Right atrium auricular region (tissue), 2 donors: Measurements from ENCODE around the gene PHF8. TPM values are rescaled to one million over a fixed set of nuclear protein-coding genes. Genes with fewer than 3 reads are reported as not detected.

Source experiments
- DNase-seq: peaks from one replicate; pipeline ENCODE4 v3.0.0-alpha.2; 2019; ENCODE audit warnings: low spot score
- H3K27ac ChIP-seq, 2 donors: fragments of 200-600 bp; sonication (generic); 1 replicate in 1 of 2; 2 replicates in 1 of 2; pipeline ENCODE4 v1.5.1; 2016 to 2019
- H3K27me3 ChIP-seq, 2 donors: fragments of 200-600 bp; sonication (generic); one replicate each; pipeline versions ENCODE4 v1.5.1 to v1.6.0; 2017 to 2019
- H3K36me3 ChIP-seq: fragments of 200-600 bp; sonication (generic); one replicate; pipeline ENCODE4 v1.5.1; 2016
- H3K4me1 ChIP-seq, 2 donors: fragments of 200-600 bp; sonication (generic); one replicate each; pipeline versions ENCODE4 v1.5.1 to v1.6.0; 2017 to 2019
- H3K4me3 ChIP-seq, 2 donors: fragments of 200-600 bp; sonication (generic); 1 replicate in 1 of 2; 2 replicates in 1 of 2; pipeline ENCODE4 v1.5.1; 2017 to 2019; ENCODE audit warnings: mild to moderate bottlenecking in 1 of 2, moderate library complexity in 1 of 2
- H3K9me3 ChIP-seq, 2 donors: fragments of 200-600 bp; sonication (generic); one replicate each; pipeline ENCODE4 v1.5.1; 2019
- CTCF ChIP-seq, 2 donors: fragments of 200-600 bp; sonication (generic); IDR thresholded peaks; one replicate each; pipeline ENCODE4 v1.5.1; 2019; ENCODE audit warnings: antibody characterized with exemption in 2 of 2
- total RNA-seq, 2 donors: library from RNA; depleted of rRNA; stranded (reverse); fragments of >200 nt; gene quantifications; one replicate each; pipeline ENCODE4 v1.1.0, GENCODE V29; 2016

The PHF8 gene
- total RNA-seq, 2 donors from 2014 or later: 7.8 to 12.7 TPM

DNA sequence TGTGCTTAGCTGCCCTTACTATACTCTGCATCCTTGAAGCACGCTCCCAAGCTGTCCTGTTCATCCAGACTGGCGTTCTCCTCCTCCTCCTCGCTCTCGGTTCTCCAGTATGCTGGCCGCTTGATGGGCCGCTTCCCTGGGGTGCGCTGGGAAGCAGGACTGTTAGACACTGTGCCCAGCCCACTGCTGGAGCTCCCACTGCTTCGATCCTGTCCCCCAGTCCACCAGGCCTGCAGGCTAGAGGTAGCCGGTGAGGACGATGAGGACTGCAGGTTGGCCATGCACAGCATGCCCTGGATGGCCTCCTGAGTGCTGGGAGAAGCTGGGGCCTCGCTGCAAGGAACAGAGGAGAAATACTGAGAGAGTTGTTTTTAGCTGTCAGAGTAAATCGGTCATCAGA is 59.4 kb downstream of the PHF8 start:
- DNase-seq: no peak
- H3K4me1 ChIP-seq: no peaks in the 10 kb centered on the region
- no peak overlapping the region for H3K4me3 ChIP-seq
- no peaks in the 10 kb centered on the region for H3K27me3 ChIP-seq
- H3K27ac ChIP-seq: no peak overlapping the region
- peaks cover 18% of the 10 kb centered on the region for H3K36me3 ChIP-seq
- no peaks in the 10 kb centered on the region for H3K9me3 ChIP-seq
- no peak for TF ChIP-seq CTCF (IDR thresholded peaks at IDR 0.05)

GRCh38 chrX:53974529-53974928 is 69.7 kb downstream of the PHF8 start:
- Histone ChIP-seq H3K36me3 (no peaks in the 10 kb centered on the region), H3K27ac (no peak overlapping the region), H3K4me1 (no peaks in the 10 kb centered on the region), H3K27me3 (no peaks in the 10 kb centered on the region), H3K9me3 (peaks cover 0 to 3% of the 10 kb centered on the region in 2 donors), H3K4me3 (no peak overlapping the region)
- TF ChIP-seq CTCF (IDR thresholded peaks at IDR 0.05): no peak
- no peak for DNase-seq

- no peak overlapping the region for H3K27ac ChIP-seq
- no peak for DNase-seq
- H3K4me3 ChIP-seq: no peak overlapping the region
- H3K27me3 ChIP-seq: no peaks in the 10 kb centered on the region
- peaks cover 0 to 5% of the 10 kb centered on the region in 2 donors for H3K9me3 ChIP-seq
- no peak for TF ChIP-seq CTCF (IDR thresholded peaks at IDR 0.05)
- no peaks in the 10 kb centered on the region for H3K4me1 ChIP-seq
- H3K36me3 ChIP-seq: no peaks in the 10 kb centered on the region
Observed at GRCh38 chrX:53969540-53969939, 74.7 kb downstream of the PHF8 start.

- no peak for DNase-seq
- no peaks in the 10 kb centered on the region for H3K9me3 ChIP-seq
- H3K4me3 ChIP-seq: no peak overlapping the region
- no peak for TF ChIP-seq CTCF (IDR thresholded peaks at IDR 0.05)
- H3K36me3 ChIP-seq: peaks cover 14% of the 10 kb centered on the region
- no peak overlapping the region for H3K27ac ChIP-seq
- no peaks in the 10 kb centered on the region for H3K27me3 ChIP-seq
- no peaks in the 10 kb centered on the region for H3K4me1 ChIP-seq
Observed at GRCh38 chrX:53950130-53950733, 94.0 kb downstream of the PHF8 start.

DNA sequence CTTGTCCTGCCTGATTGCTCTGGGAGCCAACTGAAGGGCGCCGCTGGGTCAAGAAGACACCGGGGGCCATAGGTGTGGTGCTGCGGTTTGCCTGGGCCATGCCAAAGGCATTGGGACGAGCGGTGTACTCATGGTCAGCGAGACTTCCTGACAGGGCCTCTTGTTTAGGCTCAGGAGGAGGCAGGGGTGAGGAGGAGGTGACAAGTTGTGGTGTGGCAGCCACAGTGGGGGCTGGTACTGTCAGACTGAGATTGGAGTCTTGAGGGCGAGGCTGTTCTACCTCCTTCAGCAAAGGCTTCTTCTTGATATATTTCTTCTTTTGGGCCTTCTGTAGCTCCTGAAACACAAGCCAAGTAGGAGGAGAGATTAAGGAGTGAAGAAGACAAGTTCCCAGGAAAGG is 104.1 kb downstream of the PHF8 start:
- H3K4me1 ChIP-seq: no peaks in the 10 kb centered on the region
- no peaks in the 10 kb centered on the region for H3K9me3 ChIP-seq
- H3K36me3 ChIP-seq: peaks cover 15% of the 10 kb centered on the region
- H3K27me3 ChIP-seq: no peaks in the 10 kb centered on the region
- no peak overlapping the region for H3K4me3 ChIP-seq
- TF ChIP-seq CTCF (IDR thresholded peaks at IDR 0.05): no peak
- no peak for DNase-seq
- no peak overlapping the region for H3K27ac ChIP-seq

GRCh38 chrX:53939127-53939526 is 105.1 kb downstream of the PHF8 start:
- H3K36me3 ChIP-seq: peaks cover 15% of the 10 kb centered on the region
- H3K4me3 ChIP-seq: no peak overlapping the region
- no peak for DNase-seq
- H3K27me3 ChIP-seq: no peaks in the 10 kb centered on the region
- H3K9me3 ChIP-seq: no peaks in the 10 kb centered on the region
- TF ChIP-seq CTCF (IDR thresholded peaks at IDR 0.05): no peak
- H3K27ac ChIP-seq: no peak overlapping the region
- no peaks in the 10 kb centered on the region for H3K4me1 ChIP-seq
